Brain pericyte (primary cell): Measurements from ENCODE around the gene RFC5.
"Not testable (repeated sequence)": the region's sequence is repeated elsewhere in the genome, so short reads cannot be mapped to it uniquely, and the experiment has no call there.

Experiments
- DNase-seq: peaks from one replicate; pipeline ENCODE4 v3.0.0-alpha.2; 2012; ENCODE audit warnings: low read depth, low spot score

The RFC5 gene

GRCh38 chr12:118052324-118053070, 36.0 kb downstream of the RFC5 start:
- DNase-seq, result peak; percentile 63

GRCh38 chr12:118053071-118053985, 36.8 kb downstream of the RFC5 start:
- no peak for DNase-seq

- DNase-seq, result no peak
Measured at GRCh38 chr12:118055144-118055557, 38.6 kb downstream of the RFC5 start.

- no peak for DNase-seq
Measured at GRCh38 chr12:118055865-118056773, 39.6 kb downstream of the RFC5 start.

GRCh38 chr12:118058227-118058626, 41.7 kb downstream of the RFC5 start:
- no peak for DNase-seq

GRCh38 chr12:118058881-118059280, 42.4 kb downstream of the RFC5 start:
- no peak for DNase-seq

- no peak for DNase-seq
Measured at GRCh38 chr12:118059341-118060191, 43.1 kb downstream of the RFC5 start.

- no peak for DNase-seq
Measured at GRCh38 chr12:118060301-118061010, 44.0 kb downstream of the RFC5 start.

- DNase-seq, result no peak
Measured at GRCh38 chr12:118061011-118061872, 44.7 kb downstream of the RFC5 start, which contains the start of gene WSB2. Gene WSB2, minus strand, starts transcription at chr12:118061179. Its CDS starts 131 bp downstream, at chr12:118061048.

- no peak for DNase-seq
Measured at GRCh38 chr12:118061873-118062843, 45.7 kb downstream of the RFC5 start.

GRCh38 chr12:118063576-118064391, 47.3 kb downstream of the RFC5 start:
- no peak for DNase-seq

- DNase-seq, result no peak
Measured at GRCh38 chr12:118064608-118065007, 48.1 kb downstream of the RFC5 start.

- no peak for DNase-seq
Measured at GRCh38 chr12:118065380-118065779, 48.9 kb downstream of the RFC5 start.

- no peak for DNase-seq
Measured at GRCh38 chr12:118068445-118068844, 51.9 kb downstream of the RFC5 start.

GRCh38 chr12:118070650-118071049, 54.1 kb downstream of the RFC5 start:
- DNase-seq, result no peak

- DNase-seq, result no peak
Measured at GRCh38 chr12:118073768-118074167, 57.3 kb downstream of the RFC5 start.

- DNase-seq, result not testable (repeated sequence)
Measured at GRCh38 chr12:118081521-118081920, 65.0 kb downstream of the RFC5 start.
